ENCODE results near the gene PWWP2B. TPM values are rescaled to one million over a fixed set of nuclear protein-coding genes. Genes with fewer than 3 reads are reported as not detected.

The PWWP2B gene
- total and polyA plus RNA-seq, 2 donors (not counting 3 experiments of a cell fraction or from before 2014, with no cell fraction given): 4.6 to 11.8 TPM

DNA sequence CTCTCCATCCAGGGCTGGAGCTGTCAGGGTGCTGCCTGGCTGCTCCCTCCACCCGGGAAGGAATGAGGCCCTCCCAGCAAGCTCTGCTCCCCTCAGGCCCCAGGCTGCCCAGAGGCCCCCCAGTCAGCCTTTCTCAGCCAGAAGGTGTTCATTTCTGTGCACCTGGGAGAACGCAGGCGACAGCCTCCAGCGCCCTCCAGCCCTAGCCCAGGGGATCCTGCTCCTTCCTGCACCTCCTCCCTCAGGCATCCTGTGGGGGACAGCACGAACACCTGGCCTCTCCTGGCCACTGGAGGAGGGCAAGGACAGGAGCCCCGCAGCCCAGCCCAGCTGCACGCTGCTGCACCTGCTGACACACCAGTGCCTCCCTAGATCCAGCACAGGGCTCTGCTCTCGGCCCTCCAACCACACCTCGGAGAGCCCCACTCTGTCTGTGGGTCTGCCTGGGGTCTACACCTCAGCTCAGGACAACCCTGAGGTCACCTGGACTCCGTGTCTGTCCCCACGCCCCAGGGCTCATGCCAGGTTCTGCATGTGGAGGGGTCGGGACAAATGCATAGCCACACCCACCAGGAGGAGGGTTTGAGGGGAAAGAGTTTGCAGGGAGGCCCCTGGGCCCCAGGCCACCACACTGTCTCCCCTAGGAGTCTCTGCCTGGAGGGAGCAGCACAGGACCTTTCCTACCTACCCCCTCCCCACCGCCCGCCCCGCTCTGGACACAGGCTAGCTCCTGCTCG lies 7.4 kb upstream of the PWWP2B start:
- no peak overlapping the region for H3K4me3 ChIP-seq (replicated peaks in 1 of 3; ENCODE audit: insufficient read depth in 1 of 3, low read depth in 1 of 3, low read length in 3 of 3)
- FAIRE-seq: no peak
- dilution Hi-C loops (cut with MboI; ENCODE audit: extremely low pct_ligation_motif_present, low sequenced_read_pairs) (no loop called here), intact Hi-C loops (cut with micrococcal nuclease) (loop anchor here (5.0 kb wide), 1 partner anchor 248 kb away; no protein-coding TSS in a partner anchor)
- H3K9me1 ChIP-seq (replicated peaks; ENCODE audit: control insufficient read depth, extremely low read depth, insufficient read depth, low read length): no peaks in the 10 kb centered on the region
- no peaks in the 10 kb centered on the region for H4K20me1 ChIP-seq (replicated peaks; ENCODE audit: control insufficient read depth, extremely low read depth, insufficient read depth, low read length)
- no peak overlapping the region for H2AFZ ChIP-seq (ENCODE audit: low read depth, low read length)
- no peaks in the 10 kb centered on the region for H3K36me3 ChIP-seq (ENCODE audit: control insufficient read depth in 2 of 2, extremely low read depth in 1 of 2, insufficient read depth in 2 of 2, low read length in 2 of 2)
- CTCF ChIA-PET: no interaction called here
- no peaks in the 10 kb centered on the region for H3K9me3 ChIP-seq (replicated peaks; ENCODE audit: control insufficient read depth, insufficient read depth, low read length)
- TF ChIP-seq EZH2 (IDR thresholded peaks at IDR 0.05; ENCODE audit: borderline replicate concordance, low read depth, low read length, severe bottlenecking) (no peak), MYC (IDR thresholded peaks at IDR 0.05; ENCODE audit: low read depth, low read length) (no peak), POLR2AphosphoS5 (IDR thresholded peaks at IDR 0.05; ENCODE audit: insufficient read depth, low read depth, low read length) (no peak), JUN (IDR thresholded peaks at IDR 0.05; ENCODE audit: borderline replicate concordance, insufficient read depth, insufficient read length, low read depth) (no peak), FOS (IDR thresholded peaks at IDR 0.05; ENCODE audit: borderline replicate concordance, insufficient read depth, low read length) (no peak), POLR2A (IDR thresholded peaks at IDR 0.05; ENCODE audit: low read depth, low read length) (no peak), GATA2 (IDR thresholded peaks at IDR 0.05; ENCODE audit: insufficient read depth, insufficient read length, low read depth, low read length) (no peak)
- TF ChIP-seq, protein P1, sequence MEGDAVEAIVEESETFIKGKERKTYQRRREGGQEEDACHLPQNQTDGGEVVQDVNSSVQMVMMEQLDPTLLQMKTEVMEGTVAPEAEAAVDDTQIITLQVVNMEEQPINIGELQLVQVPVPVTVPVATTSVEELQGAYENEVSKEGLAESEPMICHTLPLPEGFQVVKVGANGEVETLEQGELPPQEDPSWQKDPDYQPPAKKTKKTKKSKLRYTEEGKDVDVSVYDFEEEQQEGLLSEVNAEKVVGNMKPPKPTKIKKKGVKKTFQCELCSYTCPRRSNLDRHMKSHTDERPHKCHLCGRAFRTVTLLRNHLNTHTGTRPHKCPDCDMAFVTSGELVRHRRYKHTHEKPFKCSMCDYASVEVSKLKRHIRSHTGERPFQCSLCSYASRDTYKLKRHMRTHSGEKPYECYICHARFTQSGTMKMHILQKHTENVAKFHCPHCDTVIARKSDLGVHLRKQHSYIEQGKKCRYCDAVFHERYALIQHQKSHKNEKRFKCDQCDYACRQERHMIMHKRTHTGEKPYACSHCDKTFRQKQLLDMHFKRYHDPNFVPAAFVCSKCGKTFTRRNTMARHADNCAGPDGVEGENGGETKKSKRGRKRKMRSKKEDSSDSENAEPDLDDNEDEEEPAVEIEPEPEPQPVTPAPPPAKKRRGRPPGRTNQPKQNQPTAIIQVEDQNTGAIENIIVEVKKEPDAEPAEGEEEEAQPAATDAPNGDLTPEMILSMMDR (IDR thresholded peaks at IDR 0.05; ENCODE audit: extremely low read depth in 1 of 2, insufficient read depth in 1 of 2, low read depth in 1 of 2, low read length in 2 of 2): no peak
- TF ChIP-seq, protein P2, sequence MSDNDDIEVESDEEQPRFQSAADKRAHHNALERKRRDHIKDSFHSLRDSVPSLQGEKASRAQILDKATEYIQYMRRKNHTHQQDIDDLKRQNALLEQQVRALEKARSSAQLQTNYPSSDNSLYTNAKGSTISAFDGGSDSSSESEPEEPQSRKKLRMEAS (IDR thresholded peaks at IDR 0.05; ENCODE audit: insufficient read depth, insufficient read length): no peak
- no peaks in the 10 kb centered on the region for H3K27me3 ChIP-seq (ENCODE audit: control insufficient read depth in 2 of 2, insufficient read depth in 2 of 2, low read length in 2 of 2)
- BruUV-seq (replicated peaks): no TSS peak
- no peaks in the 10 kb centered on the region for H3K4me1 ChIP-seq (ENCODE audit: control insufficient read depth, extremely low read depth, insufficient read depth, low read length)
- POLR2A ChIA-PET: no interaction called here
- H3K27ac ChIP-seq (ENCODE audit: insufficient read depth, low read depth, low read length): no peak overlapping the region
- no peak for DNase-seq (ENCODE audit: low read depth, low spot score)
- H3K79me2 ChIP-seq (ENCODE audit: control insufficient read depth, insufficient read depth, low read length): no peaks in the 10 kb centered on the region
- H3K4me2 ChIP-seq (ENCODE audit: insufficient read depth, low read length): no peak overlapping the region
- no peak overlapping the region for H3K9ac ChIP-seq (replicated peaks; ENCODE audit: extremely low read depth, insufficient read depth, low read length)
